Measurements from ENCODE around the gene ILRUN.
"Not testable (repeated sequence)": the region's sequence is repeated elsewhere in the genome, so short reads cannot be mapped to it uniquely, and the experiment has no call there.

ILRUN gene

GRCh38 chr6:34671367-34671766, 25.2 kb downstream of the ILRUN start:
- no peak for DNase-seq (ENCODE audit: low spot score)
- TF ChIP-seq CTCF (IDR thresholded peaks at IDR 0.05; ENCODE audit: extremely low read depth, missing control alignments) = no peak

GRCh38 chr6:34668799-34669198, 27.8 kb downstream of the ILRUN start:
- not testable (repeated sequence) for DNase-seq (ENCODE audit: low spot score)

- DNase-seq (ENCODE audit: low spot score) = no peak
- no peak for TF ChIP-seq CTCF (IDR thresholded peaks at IDR 0.05; ENCODE audit: extremely low read depth, missing control alignments)
Observed at GRCh38 chr6:34667481-34668238, 28.9 kb downstream of the ILRUN start.

GRCh38 chr6:34665019-34665418, 31.5 kb downstream of the ILRUN start:
- TF ChIP-seq CTCF (IDR thresholded peaks at IDR 0.05; ENCODE audit: extremely low read depth, missing control alignments) = no peak

GRCh38 chr6:34664256-34664971, 32.2 kb downstream of the ILRUN start:
- no peak for TF ChIP-seq CTCF (IDR thresholded peaks at IDR 0.05; ENCODE audit: extremely low read depth, missing control alignments)
- DNase-seq (ENCODE audit: low spot score) = no peak

More at GRCh38 chr6:34665019-34665418, 31.5 kb downstream of the ILRUN start:
- no peak for DNase-seq (ENCODE audit: low spot score)

GRCh38 chr6:34663831-34664255, 32.7 kb downstream of the ILRUN start:
- no peak for TF ChIP-seq CTCF (IDR thresholded peaks at IDR 0.05; ENCODE audit: extremely low read depth, missing control alignments)
- no peak for DNase-seq (ENCODE audit: low spot score)

GRCh38 chr6:34663371-34663770, 33.2 kb downstream of the ILRUN start:
- no peak for DNase-seq (ENCODE audit: low spot score)
- TF ChIP-seq CTCF (IDR thresholded peaks at IDR 0.05; ENCODE audit: extremely low read depth, missing control alignments) = no peak
